Natural killer cell treated with Interleukin-12 subunit alpha and Interleukin-12 subunit beta and Interleukin-15 and Interleukin-18, amount 100 ng/mL, for 72 hours (primary cell): ENCODE data around the gene G3BP2. TPM values are rescaled to one million over a fixed set of nuclear protein-coding genes. Genes with fewer than 3 reads are reported as not detected.

Experiments
- ATAC-seq, 2 donors: fragments of 150-1000 bp; cut with Tn5 transposase in 1 of 2; sonication (Bioruptor Pico), chemical (Tn5 transposase) in 1 of 2; 2 replicates each; pipeline ENCODE4 v1.10.0; 2021
- DNase-seq: peaks from one replicate; pipeline ENCODE4 v3.0.0; 2022; ENCODE audit warnings: low spot score
- H3K27ac Mint-ChIP-seq, 2 donors: 1 replicate in 1 of 2; 2 replicates in 1 of 2; pipeline ENCODE4 v1.8.0; 2022; ENCODE audit warnings: mixed read lengths in 2 of 2, mild to moderate bottlenecking in 1 of 2, moderate library complexity in 1 of 2
- H3K27me3 Mint-ChIP-seq, 2 donors: 1 replicate in 1 of 2; 2 replicates in 1 of 2; pipeline ENCODE4 v1.8.0; 2022; ENCODE audit warnings: mixed read lengths in 2 of 2
- H3K36me3 Mint-ChIP-seq: one replicate; pipeline ENCODE4 v1.8.0; 2022; ENCODE audit warnings: mixed read lengths
- H3K4me1 Mint-ChIP-seq, 2 donors: 1 replicate in 1 of 2; 2 replicates in 1 of 2; pipeline ENCODE4 v1.8.0; 2022; ENCODE audit warnings: low read depth in 2 of 2, mixed read lengths in 2 of 2, mild to moderate bottlenecking in 1 of 2
- H3K4me3 Mint-ChIP-seq: one replicate; pipeline ENCODE4 v1.8.0; 2022; ENCODE audit warnings: mixed read lengths
- H3K9me3 Mint-ChIP-seq: 2 replicates; pipeline ENCODE4 v1.8.0; 2022; ENCODE audit warnings: mixed read lengths
- total RNA-seq, 2 donors: library from RNA; stranded (reverse); gene quantifications; one replicate each; pipeline ENCODE4 v1.2.3, GENCODE V29; 2022

G3BP2 gene
- total RNA-seq, 2 donors from 2014 or later, result 107 to 159 TPM

DNA sequence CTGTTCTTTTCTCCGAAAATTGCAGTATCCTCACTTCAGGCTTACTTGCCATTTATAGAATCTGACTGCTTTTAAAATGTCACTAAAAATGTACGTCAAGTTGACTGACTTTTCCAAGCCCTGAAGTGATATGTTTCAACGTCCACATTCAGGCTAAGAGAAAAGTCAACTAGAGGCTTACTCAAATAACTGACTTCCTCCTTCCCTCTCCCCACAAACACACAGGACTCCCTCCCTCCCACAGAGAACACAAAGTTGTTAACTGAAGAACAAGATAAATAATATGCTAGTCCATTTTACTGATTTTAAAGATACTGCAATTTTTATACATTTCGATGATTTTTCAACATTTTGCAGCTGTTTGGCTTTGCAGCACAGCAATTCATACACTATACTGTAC lies 29.1 kb downstream of the G3BP2 start:
- Mint-ChIP-seq H3K27ac (peak overlapping the region; percentile 11 to 67), H3K27me3 (no peaks in the 10 kb centered on the region), H3K9me3 (no peaks in the 10 kb centered on the region), H3K36me3 (peaks cover 38% of the 10 kb centered on the region), H3K4me1 (peaks cover 4 to 8% of the 10 kb centered on the region in 2 donors), H3K4me3 (no peak overlapping the region)
- no peak for DNase-seq
- no peak for ATAC-seq

DNA sequence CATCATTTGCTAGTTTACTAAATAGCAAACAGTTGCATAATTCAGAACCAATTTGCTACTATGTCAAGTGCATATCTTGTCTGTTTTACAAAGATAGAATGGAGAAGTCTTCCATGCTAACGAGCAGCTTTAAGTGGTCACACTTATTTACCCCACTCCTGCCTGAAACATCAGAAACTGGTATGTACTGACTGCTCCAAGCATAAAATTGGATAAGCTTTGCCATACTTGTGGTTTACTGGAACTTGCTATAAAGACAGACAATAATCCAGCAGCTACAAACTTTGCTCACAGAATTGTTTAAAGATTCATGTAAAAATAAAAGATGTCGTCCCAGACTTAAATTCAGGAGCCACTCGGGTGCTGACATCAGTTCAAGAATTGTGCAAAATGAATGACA lies 29.6 kb downstream of the G3BP2 start:
- no peak for ATAC-seq
- Mint-ChIP-seq H3K4me1 (peaks cover 4 to 11% of the 10 kb centered on the region in 2 donors), H3K9me3 (no peaks in the 10 kb centered on the region), H3K4me3 (no peak overlapping the region), H3K36me3 (peaks cover 38% of the 10 kb centered on the region), H3K27ac (peak overlapping the region in 1 of 2 donors; percentile 11), H3K27me3 (no peaks in the 10 kb centered on the region)
- no peak for DNase-seq

DNA sequence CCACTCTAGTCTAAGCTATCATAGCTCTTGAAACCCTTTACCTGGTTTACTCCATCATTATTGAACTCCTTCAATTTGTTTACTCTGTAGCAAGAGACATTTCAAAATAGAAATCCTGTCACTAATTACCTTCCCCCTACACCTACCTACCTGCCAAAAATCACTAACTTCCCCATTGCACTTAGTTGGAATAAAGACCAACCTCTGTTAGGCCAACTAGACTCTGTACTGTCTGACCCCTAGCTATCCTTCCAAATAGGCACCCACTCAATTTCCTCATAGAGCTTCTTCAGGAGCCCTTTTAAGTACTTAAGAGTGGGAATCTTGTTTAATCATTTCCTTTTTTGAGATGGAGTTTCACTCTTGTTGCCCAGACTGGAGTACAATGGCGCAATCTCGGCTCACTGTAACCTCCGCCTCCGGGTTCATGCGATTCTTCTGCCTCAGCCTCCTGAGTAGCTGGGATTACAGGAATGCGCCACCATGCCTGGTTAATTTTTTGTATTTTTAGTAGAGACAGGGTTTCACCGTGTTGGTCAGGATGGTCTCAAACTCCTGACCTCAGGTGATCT lies 34.0 kb downstream of the G3BP2 start:
- Mint-ChIP-seq H3K4me1 (peaks cover 1 to 7% of the 10 kb centered on the region in 2 donors), H3K36me3 (peaks cover 9% of the 10 kb centered on the region), H3K4me3 (no peak overlapping the region), H3K27me3 (no peaks in the 10 kb centered on the region), H3K27ac (no peak overlapping the region), H3K9me3 (no peaks in the 10 kb centered on the region)
- DNase-seq, result no peak
- no peak for ATAC-seq

DNA sequence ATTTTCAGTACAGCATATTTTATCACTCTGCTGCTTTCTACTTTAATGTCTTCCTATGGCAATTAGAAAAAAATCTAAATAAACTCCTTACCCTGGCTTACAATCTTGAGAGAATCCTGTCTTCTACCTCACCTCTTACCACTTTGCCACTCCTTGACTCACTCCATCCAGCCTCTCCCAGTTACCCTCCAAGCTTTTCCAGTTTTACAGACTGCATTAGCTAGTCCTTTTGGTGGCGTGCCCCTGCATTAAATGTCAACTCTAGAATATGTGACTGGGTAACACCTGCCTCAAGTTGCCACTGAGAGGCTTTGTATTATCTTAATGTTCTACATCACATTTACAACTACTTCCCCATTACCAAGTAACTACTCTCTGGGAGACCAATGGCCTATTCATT lies 35.4 kb downstream of the G3BP2 start:
- ATAC-seq (no peak), DNase-seq (no peak)
- Mint-ChIP-seq H3K36me3 (peaks cover 7% of the 10 kb centered on the region), H3K27me3 (no peaks in the 10 kb centered on the region), H3K4me3 (no peak overlapping the region), H3K9me3 (no peaks in the 10 kb centered on the region), H3K4me1 (peaks cover 0 to 4% of the 10 kb centered on the region in 2 donors), H3K27ac (no peak overlapping the region)

DNA sequence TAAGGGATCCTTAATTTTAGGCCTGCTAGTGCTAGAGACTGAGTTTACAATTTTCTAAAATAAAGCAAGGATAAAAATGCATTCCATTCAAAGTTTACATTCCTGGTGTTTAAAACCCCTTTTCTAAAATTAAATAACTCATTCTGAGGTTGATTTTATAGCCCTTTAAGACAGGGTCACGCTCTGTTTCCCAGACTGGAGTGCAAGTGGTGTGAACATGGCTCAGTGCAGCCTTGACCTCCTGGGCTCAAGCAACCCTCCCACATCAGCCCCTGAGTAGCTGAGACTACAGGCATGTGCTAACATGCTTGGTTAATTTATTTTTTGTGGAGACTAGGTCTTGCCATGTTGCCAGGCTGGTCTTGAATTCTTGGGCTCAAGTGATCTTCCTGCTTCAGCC lies 36.0 kb downstream of the G3BP2 start:
- Mint-ChIP-seq H3K27me3 (no peaks in the 10 kb centered on the region), H3K4me3 (no peak overlapping the region), H3K27ac (no peak overlapping the region), H3K36me3 (peaks cover 5% of the 10 kb centered on the region), H3K4me1 (peaks cover 0 to 4% of the 10 kb centered on the region in 2 donors), H3K9me3 (no peaks in the 10 kb centered on the region)
- no peak for ATAC-seq
- DNase-seq, result no peak

DNA sequence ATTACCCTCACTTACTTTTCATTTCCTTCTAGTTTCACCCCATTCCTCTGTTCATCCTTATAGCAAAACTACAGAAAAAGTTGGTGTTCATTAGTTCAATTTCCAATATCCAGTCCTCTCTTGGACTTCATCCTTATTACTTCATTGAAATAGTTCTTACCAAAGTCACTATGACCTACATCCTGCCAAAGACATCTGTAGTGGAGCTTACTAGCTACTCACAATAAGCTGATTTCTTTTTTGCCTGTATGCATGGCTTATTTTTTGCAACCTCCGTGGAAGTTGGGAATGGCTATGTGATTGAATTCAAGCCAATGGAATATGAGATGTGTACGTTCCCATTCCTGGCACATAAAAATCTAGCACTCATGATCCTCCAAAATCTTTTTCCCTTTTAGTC lies 38.3 kb downstream of the G3BP2 start:
- Mint-ChIP-seq H3K4me1 (peaks cover 7 to 13% of the 10 kb centered on the region in 2 donors), H3K27me3 (no peaks in the 10 kb centered on the region), H3K36me3 (no peaks in the 10 kb centered on the region), H3K4me3 (no peak overlapping the region), H3K27ac (no peak overlapping the region), H3K9me3 (no peaks in the 10 kb centered on the region)
- no peak for ATAC-seq
- DNase-seq, result no peak

DNA sequence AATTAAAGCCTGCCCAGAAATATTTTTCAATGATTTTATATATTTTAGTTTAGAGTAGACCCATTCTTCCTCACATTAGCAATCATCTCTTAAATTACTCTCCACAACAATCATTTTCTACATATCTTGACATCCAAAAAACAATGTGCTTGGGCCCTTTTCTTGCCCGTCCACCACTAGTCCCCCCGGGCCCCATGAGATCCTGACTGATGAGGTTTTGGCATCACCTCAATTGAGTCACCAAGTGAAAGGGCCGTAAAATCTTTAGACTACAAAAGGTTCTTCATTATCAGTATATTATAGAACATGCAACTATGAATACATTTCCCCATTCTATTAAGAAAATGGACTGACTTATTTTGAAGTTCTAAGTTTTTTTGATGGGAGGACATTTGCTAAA lies 38.9 kb downstream of the G3BP2 start:
- Mint-ChIP-seq H3K27me3 (no peaks in the 10 kb centered on the region), H3K4me1 (peaks cover 7 to 13% of the 10 kb centered on the region in 2 donors)
- no peak for ATAC-seq

DNA sequence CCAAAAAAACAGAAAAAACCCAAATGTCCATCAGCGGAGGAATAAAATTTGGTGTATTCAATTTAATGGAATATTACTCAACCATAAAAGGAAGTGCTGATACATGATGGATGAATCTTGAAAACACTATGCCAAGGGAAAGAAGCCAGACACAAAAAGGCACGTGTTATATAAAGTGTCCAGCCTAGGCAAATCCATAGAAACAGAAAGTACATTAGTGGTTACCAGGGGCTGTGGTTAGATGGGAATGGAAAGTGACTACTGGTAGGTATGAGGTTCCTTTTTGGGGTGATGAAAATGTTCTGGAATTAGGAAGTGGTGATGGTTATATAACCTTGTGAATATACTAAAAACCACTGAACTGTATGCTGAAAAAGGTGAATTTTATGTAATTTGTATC lies 39.4 kb downstream of the G3BP2 start:
- no peak for DNase-seq
- no peak overlapping the region for H3K27ac Mint-ChIP-seq
- no peaks in the 10 kb centered on the region for H3K9me3 Mint-ChIP-seq
- H3K36me3 Mint-ChIP-seq, result no peaks in the 10 kb centered on the region
- H3K4me1 Mint-ChIP-seq, result peaks cover 7 to 10% of the 10 kb centered on the region in 2 donors
- ATAC-seq, result no peak
- no peak overlapping the region for H3K4me3 Mint-ChIP-seq
- H3K27me3 Mint-ChIP-seq, result no peaks in the 10 kb centered on the region

More for the DNA sequence above, 38.9 kb downstream of the G3BP2 start:
- no peaks in the 10 kb centered on the region for H3K36me3 Mint-ChIP-seq
- no peak overlapping the region for H3K27ac Mint-ChIP-seq
- H3K9me3 Mint-ChIP-seq, result no peaks in the 10 kb centered on the region
- H3K4me3 Mint-ChIP-seq, result no peak overlapping the region
- no peak for DNase-seq

DNA sequence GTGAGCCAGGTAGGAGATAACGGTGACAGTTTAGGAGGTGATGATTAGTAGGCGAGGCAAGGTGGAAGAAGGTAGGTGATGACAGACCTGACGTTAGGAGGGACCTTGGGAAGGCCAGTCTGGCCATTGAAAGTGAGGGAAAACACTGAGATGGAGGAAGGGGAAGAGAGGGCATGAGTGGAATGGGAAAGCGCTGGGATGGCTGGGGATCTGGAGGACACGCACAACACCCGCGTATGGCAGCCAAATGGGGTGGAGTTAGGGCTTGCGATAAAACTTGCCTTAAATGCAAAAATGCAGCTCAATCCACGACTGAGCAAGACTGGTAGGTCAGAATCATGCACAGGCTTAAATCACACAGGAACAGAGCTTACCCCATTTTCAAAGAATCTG lies 42.3 kb downstream of the G3BP2 start:
- peaks cover 0 to 1% of the 10 kb centered on the region in 2 donors for H3K27me3 Mint-ChIP-seq
- peak overlapping the region; percentile 94 for H3K4me3 Mint-ChIP-seq
- DNase-seq (no peak), ATAC-seq (no peak)
- H3K9me3 Mint-ChIP-seq, result no peaks in the 10 kb centered on the region
- peak overlapping the region in 1 of 2 donors; percentile 63 for H3K27ac Mint-ChIP-seq
- no peaks in the 10 kb centered on the region for H3K36me3 Mint-ChIP-seq
- H3K4me1 Mint-ChIP-seq, result peaks cover 7 to 9% of the 10 kb centered on the region in 2 donors

DNA sequence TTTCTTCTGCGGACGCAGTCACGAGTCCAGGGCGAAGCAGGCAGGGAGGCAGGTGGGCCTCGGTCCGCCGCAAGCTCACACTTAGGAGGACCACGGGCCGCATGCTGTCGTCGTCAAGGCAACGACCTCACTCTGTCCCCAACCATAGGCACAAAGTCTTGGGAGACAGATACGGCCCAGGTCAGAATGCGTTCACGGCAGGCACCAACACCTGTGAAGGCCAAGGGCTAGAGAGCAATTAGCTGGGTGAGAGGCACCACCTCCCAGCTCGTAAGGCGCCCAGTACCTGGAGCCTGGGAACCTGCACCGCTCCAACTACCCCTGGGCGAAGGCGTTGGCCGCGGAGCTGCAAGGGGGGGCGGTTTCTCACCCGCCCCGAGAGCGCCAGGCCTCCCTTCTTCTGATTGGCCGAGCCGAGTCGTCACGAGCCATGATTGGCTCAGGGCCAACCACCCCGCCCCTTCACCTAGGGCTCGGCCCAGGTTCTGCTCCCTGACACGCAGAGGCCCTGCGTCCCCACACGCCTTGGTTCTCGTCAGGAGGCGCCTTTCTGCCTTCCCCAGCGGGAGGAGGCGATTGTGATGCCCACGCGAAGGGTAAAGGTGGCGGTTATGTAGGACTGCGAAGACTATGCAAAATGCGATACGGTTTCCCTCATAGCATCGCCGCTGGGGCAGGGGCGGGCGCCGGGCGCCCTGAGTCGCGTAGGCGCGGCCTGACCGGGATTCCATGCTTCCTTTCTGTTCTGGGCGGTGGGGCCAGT lies 42.9 kb downstream of the G3BP2 start, which contains the start of gene CDKL2:
CDKL2 (minus strand) TSS at position 355 of the 763 bp plus-strand sequence. CDS start 4,540 bp downstream, outside the sequence.
- no peaks in the 10 kb centered on the region for H3K36me3 Mint-ChIP-seq
- ATAC-seq (peak; percentile 100), DNase-seq (peak; percentile 93)
- peaks cover 7 to 9% of the 10 kb centered on the region in 2 donors for H3K4me1 Mint-ChIP-seq
- peak within 1 kb of the TSS; percentile 94 for H3K4me3 Mint-ChIP-seq
- no peaks in the 10 kb centered on the region for H3K9me3 Mint-ChIP-seq
- peaks cover 0 to 5% of the 10 kb centered on the region in 2 donors for H3K27me3 Mint-ChIP-seq
- H3K27ac Mint-ChIP-seq, result peak within 1 kb of the TSS in 1 of 2 donors; percentile 63

DNA sequence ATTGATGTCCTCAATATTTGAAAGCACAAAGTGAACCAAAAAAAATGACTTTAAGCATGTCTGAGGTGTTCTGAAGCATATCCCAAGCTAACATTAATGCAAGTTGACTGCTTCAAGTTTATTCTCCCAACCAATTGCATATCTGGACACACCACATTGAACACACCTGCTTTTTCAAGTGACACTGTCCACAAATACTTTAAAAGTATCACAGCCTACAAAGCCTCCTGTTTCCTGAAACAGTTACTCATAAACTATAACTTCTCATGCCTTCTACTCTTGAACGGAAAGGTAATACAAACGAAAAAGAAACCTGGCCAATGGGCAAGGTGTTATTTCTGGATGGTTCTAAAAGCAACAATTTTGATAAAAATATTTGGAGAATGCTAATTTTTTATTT lies 44.0 kb downstream of the G3BP2 start:
- Mint-ChIP-seq H3K9me3 (no peaks in the 10 kb centered on the region), H3K27ac (no peak overlapping the region), H3K4me3 (no peak overlapping the region), H3K27me3 (peaks cover 0 to 5% of the 10 kb centered on the region in 2 donors), H3K4me1 (peaks cover 7 to 9% of the 10 kb centered on the region in 2 donors), H3K36me3 (no peaks in the 10 kb centered on the region)
- ATAC-seq (no peak), DNase-seq (no peak)

DNA sequence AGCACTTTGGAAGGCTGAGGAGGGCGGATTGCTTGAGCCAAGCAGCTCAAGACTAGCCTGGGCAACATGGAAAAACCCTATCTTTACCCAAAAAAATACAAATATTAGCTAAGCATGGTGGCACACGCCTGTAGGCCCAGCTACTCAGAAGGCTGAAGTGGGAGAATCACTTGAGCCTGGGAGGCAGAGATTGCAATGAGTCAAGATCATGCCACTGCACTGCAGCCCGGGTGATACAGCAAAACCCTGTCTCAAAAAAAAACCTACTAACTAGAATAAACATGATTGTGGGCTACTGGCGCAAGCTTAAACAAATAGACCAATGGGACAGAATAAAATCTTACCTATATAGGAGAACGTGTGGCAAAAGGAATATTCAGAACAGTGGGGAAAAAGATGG lies 50.2 kb downstream of the G3BP2 start:
- no peak for ATAC-seq
- no peak overlapping the region for H3K27ac Mint-ChIP-seq

DNA sequence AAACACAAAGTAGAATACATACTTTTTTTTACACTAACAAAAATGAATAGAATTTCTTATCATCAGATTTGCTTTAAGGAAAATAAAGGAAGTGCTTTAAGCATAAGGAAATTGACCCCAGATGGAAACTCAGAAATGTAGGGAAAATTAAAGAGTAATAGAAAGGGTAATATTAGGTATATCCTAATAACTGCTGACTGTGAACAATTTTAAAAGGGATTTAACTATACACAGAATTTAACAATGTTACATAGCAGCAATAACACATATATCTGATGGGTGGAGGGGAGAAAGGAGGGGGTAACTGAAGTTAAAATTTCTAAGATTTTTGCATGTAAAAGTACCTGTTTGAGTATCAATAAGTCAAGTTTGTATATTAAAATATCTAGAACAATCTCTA lies 51.5 kb downstream of the G3BP2 start:
- ATAC-seq, result no peak
- peaks cover 0 to 5% of the 10 kb centered on the region in 2 donors for H3K27me3 Mint-ChIP-seq
- H3K27ac Mint-ChIP-seq, result no peak overlapping the region

More for the DNA sequence above, 50.2 kb downstream of the G3BP2 start:
- Mint-ChIP-seq H3K36me3 (no peaks in the 10 kb centered on the region), H3K9me3 (no peaks in the 10 kb centered on the region), H3K4me3 (no peak overlapping the region), H3K4me1 (no peaks in the 10 kb centered on the region), H3K27me3 (peaks cover 0 to 5% of the 10 kb centered on the region in 2 donors)
- no peak for DNase-seq

DNA sequence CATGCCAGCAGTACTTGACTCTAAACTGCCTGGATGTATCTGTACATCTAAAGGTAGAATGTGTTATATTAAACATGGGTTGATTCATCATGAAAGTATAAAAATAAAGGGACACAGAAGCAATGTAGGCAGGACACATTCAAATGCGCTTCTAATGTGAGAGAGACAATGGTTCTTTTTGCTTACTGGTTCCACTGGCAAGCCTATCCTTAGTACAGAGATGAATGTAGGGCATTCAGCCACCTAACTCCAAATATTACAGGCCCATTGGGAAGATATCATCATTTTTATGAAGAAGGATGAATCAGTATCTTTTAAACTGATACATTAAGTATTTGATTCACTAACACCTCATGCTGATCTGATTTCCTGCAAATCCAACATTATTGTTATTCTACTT lies 60.9 kb downstream of the G3BP2 start:
- no peaks in the 10 kb centered on the region for H3K27me3 Mint-ChIP-seq
- ATAC-seq, result no peak
- DNase-seq, result no peak
- H3K9me3 Mint-ChIP-seq, result no peaks in the 10 kb centered on the region
- H3K4me3 Mint-ChIP-seq, result no peak overlapping the region
- H3K27ac Mint-ChIP-seq, result no peak overlapping the region
- H3K4me1 Mint-ChIP-seq, result no peaks in the 10 kb centered on the region
- no peaks in the 10 kb centered on the region for H3K36me3 Mint-ChIP-seq

More for the DNA sequence above, 51.5 kb downstream of the G3BP2 start:
- Mint-ChIP-seq H3K4me3 (no peak overlapping the region), H3K36me3 (no peaks in the 10 kb centered on the region), H3K4me1 (no peaks in the 10 kb centered on the region), H3K9me3 (no peaks in the 10 kb centered on the region)
- no peak for DNase-seq
